ENCODE data around the gene SLC13A3.

The SLC13A3 gene

DNA sequence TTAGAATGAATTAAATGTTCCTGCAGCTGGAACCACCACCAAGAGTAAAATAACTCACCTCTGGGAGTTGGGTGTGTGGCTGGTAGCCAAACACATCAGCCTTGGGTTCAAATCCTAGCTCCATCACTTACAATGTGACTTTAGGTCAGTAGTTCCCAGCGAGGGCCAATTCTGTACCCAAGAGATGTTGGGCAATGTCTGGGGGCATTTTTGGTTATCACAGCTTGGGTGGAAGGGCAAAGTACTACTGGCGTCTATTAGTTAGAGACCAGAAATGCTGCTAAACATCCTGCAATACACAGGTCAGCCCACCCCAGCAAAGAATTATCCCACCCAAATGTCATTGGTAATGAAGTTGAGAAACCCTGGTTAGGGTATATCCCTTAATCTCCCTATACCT is 48.8 kb downstream of the SLC13A3 start:
- Histone ChIP-seq H3K27ac (ENCODE audit: low read depth, low read length) (no peak overlapping the region), H3K4me2 (ENCODE audit: low read length) (no peak overlapping the region), H4K20me1 (ENCODE audit: control insufficient read depth, insufficient read depth, low read depth, low read length) (no peaks in the 10 kb centered on the region), H3F3A (ENCODE audit: control insufficient read depth, insufficient read depth) (no peaks in the 10 kb centered on the region), H3K9me2 (replicated peaks; ENCODE audit: control insufficient read depth, low read length) (no peaks in the 10 kb centered on the region), H3K4me1 (ENCODE audit: control insufficient read depth, low read length) (no peaks in the 10 kb centered on the region), H3K79me2 (ENCODE audit: control insufficient read depth, low read length) (no peaks in the 10 kb centered on the region), H3K36me3 (ENCODE audit: control insufficient read depth, low read length) (no peaks in the 10 kb centered on the region), H3K4me3 (ENCODE audit: low read length) (no peak overlapping the region), H3K27me3 (ENCODE audit: control insufficient read depth, low read length) (no peaks in the 10 kb centered on the region), H3K9me3 (ENCODE audit: control insufficient read depth, insufficient read depth, low read length) (no peaks in the 10 kb centered on the region)
- no peak for TF ChIP-seq CTCF (IDR thresholded peaks at IDR 0.05; ENCODE audit: low read depth, low read length, poor library complexity, severe bottlenecking)
- TF ChIP-seq EZH2phosphoT487 (IDR thresholded peaks at IDR 0.05; ENCODE audit: borderline replicate concordance, low read length), result no peak

- H3K27ac ChIP-seq (ENCODE audit: low read depth, low read length), result no peak overlapping the region
- H4K20me1 ChIP-seq (ENCODE audit: control insufficient read depth, insufficient read depth, low read depth, low read length), result no peaks in the 10 kb centered on the region
- H3K27me3 ChIP-seq (ENCODE audit: control insufficient read depth, low read length), result no peaks in the 10 kb centered on the region
- no peak overlapping the region for H3K4me3 ChIP-seq (ENCODE audit: low read length)
- no peak overlapping the region for H3K4me2 ChIP-seq (ENCODE audit: low read length)
- TF ChIP-seq CTCF (IDR thresholded peaks at IDR 0.05; ENCODE audit: low read depth, low read length, poor library complexity, severe bottlenecking) (no peak), EZH2phosphoT487 (IDR thresholded peaks at IDR 0.05; ENCODE audit: borderline replicate concordance, low read length) (no peak)
- H3K4me1 ChIP-seq (ENCODE audit: control insufficient read depth, low read length), result no peaks in the 10 kb centered on the region
- H3K9me3 ChIP-seq (ENCODE audit: control insufficient read depth, insufficient read depth, low read length), result no peaks in the 10 kb centered on the region
- no peaks in the 10 kb centered on the region for H3F3A ChIP-seq (ENCODE audit: control insufficient read depth, insufficient read depth)
- H3K79me2 ChIP-seq (ENCODE audit: control insufficient read depth, low read length), result no peaks in the 10 kb centered on the region
- H3K36me3 ChIP-seq (ENCODE audit: control insufficient read depth, low read length), result no peaks in the 10 kb centered on the region
- no peaks in the 10 kb centered on the region for H3K9me2 ChIP-seq (replicated peaks; ENCODE audit: control insufficient read depth, low read length)
These were observed 49.6 kb downstream of the SLC13A3 start for GRCh38 chr20:46601603-46602122.

DNA sequence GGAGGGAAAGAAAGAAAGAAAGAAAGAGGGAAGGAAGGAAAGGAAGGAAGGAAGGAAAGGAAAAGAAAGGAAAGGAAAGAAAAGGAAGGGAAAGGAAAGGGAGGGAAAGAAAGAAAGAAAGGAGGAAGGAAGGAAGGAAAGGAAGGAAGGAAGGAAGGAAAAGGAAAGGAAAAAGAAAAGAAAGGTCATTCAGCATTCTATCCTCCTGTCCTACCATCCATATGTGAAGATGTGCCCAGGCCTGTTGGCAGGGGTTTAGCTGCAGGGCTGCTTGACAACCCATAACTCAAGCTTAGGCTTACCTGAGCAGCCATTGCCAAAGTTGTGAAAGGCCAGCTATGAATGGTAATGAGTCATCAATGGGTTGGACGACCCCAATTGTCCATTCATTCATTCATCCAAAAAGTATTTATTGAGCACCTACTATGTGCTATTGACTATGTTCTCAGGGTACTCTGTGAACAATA is 50.9 kb downstream of the SLC13A3 start:
- Histone ChIP-seq H3F3A (ENCODE audit: control insufficient read depth, insufficient read depth) (no peaks in the 10 kb centered on the region), H3K9me2 (replicated peaks; ENCODE audit: control insufficient read depth, low read length) (no peaks in the 10 kb centered on the region), H3K27ac (ENCODE audit: low read depth, low read length) (no peak overlapping the region), H3K4me3 (ENCODE audit: low read length) (no peak overlapping the region), H4K20me1 (ENCODE audit: control insufficient read depth, insufficient read depth, low read depth, low read length) (no peaks in the 10 kb centered on the region), H3K9me3 (ENCODE audit: control insufficient read depth, insufficient read depth, low read length) (no peaks in the 10 kb centered on the region), H3K27me3 (ENCODE audit: control insufficient read depth, low read length) (no peaks in the 10 kb centered on the region), H3K79me2 (ENCODE audit: control insufficient read depth, low read length) (no peaks in the 10 kb centered on the region), H3K36me3 (ENCODE audit: control insufficient read depth, low read length) (no peaks in the 10 kb centered on the region), H3K4me2 (ENCODE audit: low read length) (no peak overlapping the region), H3K4me1 (ENCODE audit: control insufficient read depth, low read length) (no peaks in the 10 kb centered on the region)
- no peak for TF ChIP-seq EZH2phosphoT487 (IDR thresholded peaks at IDR 0.05; ENCODE audit: borderline replicate concordance, low read length)
- no peak for TF ChIP-seq CTCF (IDR thresholded peaks at IDR 0.05; ENCODE audit: low read depth, low read length, poor library complexity, severe bottlenecking)

Measured in DOHH2 (cell line).